ENCODE data around the gene EIF4G1. TPM values are rescaled to one million over a fixed set of nuclear protein-coding genes. Genes with fewer than 3 reads are reported as not detected.
A peak's percentile ranks its signal among the peaks of the same experiment; 100 is the strongest.

Gene EIF4G1
- polyA plus RNA-seq, 1 donor: 203 TPM

DNA sequence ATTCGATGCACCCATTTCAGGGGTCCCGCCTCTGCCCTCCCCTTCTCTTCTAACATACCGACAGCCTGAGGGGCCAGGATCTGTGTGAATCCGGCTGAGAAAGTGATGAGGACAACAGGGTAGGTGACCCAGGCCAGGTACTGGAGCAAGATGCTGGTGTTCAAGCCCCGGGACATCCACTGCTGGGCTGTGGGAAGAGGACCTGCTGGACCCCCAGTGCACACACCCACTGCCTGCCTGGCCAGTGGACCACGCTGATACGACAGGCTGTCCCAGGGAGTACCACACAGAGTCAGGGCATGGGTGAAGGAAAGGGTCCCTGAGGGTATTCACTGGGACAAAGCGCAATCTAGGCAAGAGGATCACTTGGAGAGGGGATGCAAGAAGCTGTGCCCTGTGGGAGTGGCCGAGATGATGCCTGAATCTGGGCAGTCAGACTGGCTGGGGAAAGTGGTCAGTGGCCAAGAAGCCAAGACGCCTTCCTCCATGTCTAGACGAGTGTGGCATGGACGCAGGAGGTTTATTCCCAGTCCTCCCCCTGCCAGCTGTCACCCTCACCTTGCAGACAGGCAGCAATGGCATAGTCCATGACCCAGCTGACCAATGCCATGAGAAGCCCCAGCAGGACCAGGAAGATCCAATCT is 43.8 kb downstream of the EIF4G1 start:
- H3K27ac ChIP-seq (ENCODE audit: low read length): no peak overlapping the region
- H3K9me3 ChIP-seq (ENCODE audit: control insufficient read depth, low read depth, low read length): no peaks in the 10 kb centered on the region
- WGBS (ENCODE audit: insufficient coverage, low lambda C conversion rate): 100% methylated on average over 1 of the region's 12 CpGs
- H3K4me3 ChIP-seq (ENCODE audit: low read length): no peak overlapping the region
- no peaks in the 10 kb centered on the region for H3K27me3 ChIP-seq (ENCODE audit: control insufficient read depth, insufficient read depth, low read length)
- H3K4me1 ChIP-seq (ENCODE audit: control insufficient read depth, insufficient read depth, low read length): peaks cover 26% of the 10 kb centered on the region
- peaks cover 51% of the 10 kb centered on the region for H3K36me3 ChIP-seq (ENCODE audit: control insufficient read depth, insufficient read depth, low read length)
- no peak for DNase-seq

GRCh38 chr3:184358921-184359350 is 44.5 kb downstream of the EIF4G1 start:
- DNase-seq: no peak
- Histone ChIP-seq H3K4me3 (ENCODE audit: low read length) (no peak overlapping the region), H3K36me3 (ENCODE audit: control insufficient read depth, insufficient read depth, low read length) (peaks cover 44% of the 10 kb centered on the region), H3K9me3 (ENCODE audit: control insufficient read depth, low read depth, low read length) (no peaks in the 10 kb centered on the region), H3K27ac (ENCODE audit: low read length) (no peak overlapping the region), H3K4me1 (ENCODE audit: control insufficient read depth, insufficient read depth, low read length) (peaks cover 22% of the 10 kb centered on the region), H3K27me3 (ENCODE audit: control insufficient read depth, insufficient read depth, low read length) (no peaks in the 10 kb centered on the region)
- no CpG with 5 or more reads among the region's 14 CpGs for WGBS (ENCODE audit: insufficient coverage, low lambda C conversion rate)

DNA sequence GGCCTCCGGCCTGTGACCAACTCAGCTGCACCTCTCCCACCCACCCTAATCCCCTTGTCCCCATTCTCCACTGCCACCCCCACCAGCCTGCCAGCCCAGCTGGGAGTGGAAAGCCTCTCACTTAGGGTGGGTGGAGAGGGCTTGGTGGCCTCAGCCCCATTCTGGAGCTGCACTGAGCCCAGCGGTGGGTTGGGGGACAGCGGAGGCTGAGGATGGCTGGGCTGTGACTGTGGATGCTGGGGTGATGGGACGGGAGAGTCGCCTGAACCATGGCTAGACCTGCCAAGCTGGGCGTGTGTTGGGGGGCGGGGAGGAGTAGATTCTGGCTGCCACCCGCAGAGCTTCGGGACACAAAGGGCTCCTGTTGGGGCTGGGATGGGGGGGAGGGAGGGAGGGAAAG is 45.2 kb downstream of the EIF4G1 start:
- H3K36me3 ChIP-seq (ENCODE audit: control insufficient read depth, insufficient read depth, low read length): peaks cover 44% of the 10 kb centered on the region
- no peak for DNase-seq
- no CpG with 5 or more reads among the region's 9 CpGs for WGBS (ENCODE audit: insufficient coverage, low lambda C conversion rate)
- no peaks in the 10 kb centered on the region for H3K9me3 ChIP-seq (ENCODE audit: control insufficient read depth, low read depth, low read length)
- no peak overlapping the region for H3K27ac ChIP-seq (ENCODE audit: low read length)
- H3K27me3 ChIP-seq (ENCODE audit: control insufficient read depth, insufficient read depth, low read length): no peaks in the 10 kb centered on the region
- no peak overlapping the region for H3K4me3 ChIP-seq (ENCODE audit: low read length)
- peaks cover 24% of the 10 kb centered on the region for H3K4me1 ChIP-seq (ENCODE audit: control insufficient read depth, insufficient read depth, low read length)

DNA sequence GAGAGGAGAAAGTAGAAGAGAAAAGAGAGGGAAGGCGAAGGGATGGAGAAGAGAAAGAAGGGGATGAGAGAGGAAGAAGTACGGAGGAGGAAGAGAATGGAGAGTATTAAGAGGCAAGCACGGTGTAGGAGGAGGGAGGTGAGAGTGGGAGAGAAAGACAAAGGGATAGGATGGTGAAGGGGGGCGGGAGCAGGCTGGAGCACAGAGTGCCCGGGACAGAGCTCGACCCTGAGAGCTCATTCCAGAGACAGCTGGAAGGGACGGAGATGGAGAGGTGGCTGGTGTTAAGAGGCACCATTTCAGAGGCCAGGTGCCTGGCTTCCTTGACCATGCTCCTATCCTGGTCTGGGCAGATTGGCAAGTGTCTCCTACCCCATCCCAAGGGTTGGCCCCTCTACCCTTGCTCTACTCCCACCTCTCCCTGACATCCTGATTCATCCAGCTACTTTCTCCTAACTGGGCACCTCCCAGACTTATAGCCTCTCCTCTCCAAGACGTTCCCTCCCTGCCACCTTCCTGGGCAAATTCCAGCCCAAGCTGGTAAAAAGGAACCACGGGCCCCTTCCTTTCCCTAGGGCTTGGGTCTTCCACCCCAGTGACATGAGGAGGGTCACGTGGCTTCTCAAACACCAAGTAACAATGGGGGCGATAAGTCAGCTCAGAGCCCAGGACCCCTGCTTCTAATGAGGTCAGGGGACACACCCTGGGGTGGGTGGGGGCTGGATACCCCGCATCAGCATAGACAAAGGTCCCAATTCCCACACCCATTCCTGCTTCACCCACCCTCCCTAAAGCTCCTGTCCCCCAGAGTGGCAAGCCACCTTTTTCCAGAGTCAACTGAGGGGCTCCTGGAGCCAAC is 45.9 kb downstream of the EIF4G1 start:
- H3K4me3 ChIP-seq (ENCODE audit: low read length): peak overlapping the region; percentile 86
- H3K27ac ChIP-seq (ENCODE audit: low read length): peak overlapping the region; percentile 86
- no peaks in the 10 kb centered on the region for H3K27me3 ChIP-seq (ENCODE audit: control insufficient read depth, insufficient read depth, low read length)
- peaks cover 24% of the 10 kb centered on the region for H3K4me1 ChIP-seq (ENCODE audit: control insufficient read depth, insufficient read depth, low read length)
- no peak for DNase-seq
- peaks cover 44% of the 10 kb centered on the region for H3K36me3 ChIP-seq (ENCODE audit: control insufficient read depth, insufficient read depth, low read length)
- 80% methylated on average over 2 of the region's 12 CpGs for WGBS (ENCODE audit: insufficient coverage, low lambda C conversion rate)
- H3K9me3 ChIP-seq (ENCODE audit: control insufficient read depth, low read depth, low read length): no peaks in the 10 kb centered on the region

GRCh38 chr3:184360929-184361531 is 46.6 kb downstream of the EIF4G1 start:
- Histone ChIP-seq H3K36me3 (ENCODE audit: control insufficient read depth, insufficient read depth, low read length) (peaks cover 41% of the 10 kb centered on the region), H3K4me1 (ENCODE audit: control insufficient read depth, insufficient read depth, low read length) (peaks cover 24% of the 10 kb centered on the region), H3K4me3 (ENCODE audit: low read length) (peak overlapping the region; percentile 86), H3K9me3 (ENCODE audit: control insufficient read depth, low read depth, low read length) (no peaks in the 10 kb centered on the region), H3K27ac (ENCODE audit: low read length) (peak overlapping the region; percentile 86), H3K27me3 (ENCODE audit: control insufficient read depth, insufficient read depth, low read length) (no peaks in the 10 kb centered on the region)
- peak in 1 of 2 donors; percentile 51 for DNase-seq
- no CpG with 5 or more reads among the region's 24 CpGs for WGBS (ENCODE audit: insufficient coverage, low lambda C conversion rate)

- Histone ChIP-seq H3K36me3 (ENCODE audit: control insufficient read depth, insufficient read depth, low read length) (peaks cover 40% of the 10 kb centered on the region), H3K4me1 (ENCODE audit: control insufficient read depth, insufficient read depth, low read length) (peaks cover 25% of the 10 kb centered on the region), H3K9me3 (ENCODE audit: control insufficient read depth, low read depth, low read length) (no peaks in the 10 kb centered on the region), H3K27me3 (ENCODE audit: control insufficient read depth, insufficient read depth, low read length) (no peaks in the 10 kb centered on the region), H3K4me3 (ENCODE audit: low read length) (peak within 1 kb of the TSS; percentile 93), H3K27ac (ENCODE audit: low read length) (peak within 1 kb of the TSS; percentile 99)
- DNase-seq: peak; percentile 81 to 90
- WGBS (ENCODE audit: insufficient coverage, low lambda C conversion rate): no CpG with 5 or more reads among the region's 56 CpGs
Observed at GRCh38 chr3:184361532-184361931, 47.1 kb downstream of the EIF4G1 start, which contains the start of the genes CLCN2 and POLR2H. Gene CLCN2, minus strand, starts transcription at chr3:184361605. Its CDS starts 126 bp downstream, at chr3:184361479. Gene POLR2H, plus strand, starts transcription at chr3:184361710. Its CDS starts 1,783 bp downstream, at chr3:184363493.

DNA sequence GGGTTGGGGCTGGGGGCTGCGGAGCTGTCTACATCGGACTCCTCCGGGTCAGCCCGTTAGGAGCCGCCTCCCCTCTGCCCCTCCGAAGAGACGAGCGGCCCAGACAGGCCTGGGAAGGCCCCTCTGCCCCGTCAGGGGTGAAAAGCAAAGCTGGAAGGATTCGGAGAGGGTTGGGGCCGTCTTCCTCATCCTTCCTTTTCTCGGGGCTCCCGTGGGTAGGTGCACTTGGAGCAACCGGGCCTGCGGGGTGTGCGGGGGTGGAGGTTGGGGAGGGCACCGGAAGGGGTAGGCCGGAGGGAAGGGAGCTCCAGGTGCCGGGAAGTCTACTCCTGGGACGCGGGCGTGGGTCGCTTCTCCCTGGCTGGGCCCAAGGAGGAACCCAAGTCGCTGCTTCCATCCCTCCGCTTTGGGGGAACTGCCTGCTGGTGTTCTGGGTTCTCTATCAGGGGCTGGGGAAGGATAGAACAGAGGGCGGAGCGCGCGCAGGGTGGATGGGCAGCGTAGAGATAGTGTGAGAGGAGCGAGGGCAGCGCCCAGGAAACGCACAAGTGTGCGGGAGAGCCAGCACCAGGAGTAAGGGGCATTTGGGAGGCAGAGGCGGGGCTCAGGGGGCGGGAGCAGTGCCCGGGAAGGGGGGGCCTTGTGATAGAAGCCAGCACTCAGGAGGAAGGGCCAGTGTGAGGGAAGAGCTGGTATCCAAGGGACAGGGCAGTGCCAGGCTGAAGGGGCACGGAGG is 47.7 kb downstream of the EIF4G1 start:
- Histone ChIP-seq H3K27ac (ENCODE audit: low read length) (peak overlapping the region; percentile 99), H3K4me1 (ENCODE audit: control insufficient read depth, insufficient read depth, low read length) (peaks cover 30% of the 10 kb centered on the region), H3K27me3 (ENCODE audit: control insufficient read depth, insufficient read depth, low read length) (no peaks in the 10 kb centered on the region), H3K4me3 (ENCODE audit: low read length) (peak overlapping the region; percentile 93), H3K9me3 (ENCODE audit: control insufficient read depth, low read depth, low read length) (no peaks in the 10 kb centered on the region), H3K36me3 (ENCODE audit: control insufficient read depth, insufficient read depth, low read length) (peaks cover 38% of the 10 kb centered on the region)
- peak in 1 of 2 donors; percentile 86 for DNase-seq
- no CpG with 5 or more reads among the region's 38 CpGs for WGBS (ENCODE audit: insufficient coverage, low lambda C conversion rate)

DNA sequence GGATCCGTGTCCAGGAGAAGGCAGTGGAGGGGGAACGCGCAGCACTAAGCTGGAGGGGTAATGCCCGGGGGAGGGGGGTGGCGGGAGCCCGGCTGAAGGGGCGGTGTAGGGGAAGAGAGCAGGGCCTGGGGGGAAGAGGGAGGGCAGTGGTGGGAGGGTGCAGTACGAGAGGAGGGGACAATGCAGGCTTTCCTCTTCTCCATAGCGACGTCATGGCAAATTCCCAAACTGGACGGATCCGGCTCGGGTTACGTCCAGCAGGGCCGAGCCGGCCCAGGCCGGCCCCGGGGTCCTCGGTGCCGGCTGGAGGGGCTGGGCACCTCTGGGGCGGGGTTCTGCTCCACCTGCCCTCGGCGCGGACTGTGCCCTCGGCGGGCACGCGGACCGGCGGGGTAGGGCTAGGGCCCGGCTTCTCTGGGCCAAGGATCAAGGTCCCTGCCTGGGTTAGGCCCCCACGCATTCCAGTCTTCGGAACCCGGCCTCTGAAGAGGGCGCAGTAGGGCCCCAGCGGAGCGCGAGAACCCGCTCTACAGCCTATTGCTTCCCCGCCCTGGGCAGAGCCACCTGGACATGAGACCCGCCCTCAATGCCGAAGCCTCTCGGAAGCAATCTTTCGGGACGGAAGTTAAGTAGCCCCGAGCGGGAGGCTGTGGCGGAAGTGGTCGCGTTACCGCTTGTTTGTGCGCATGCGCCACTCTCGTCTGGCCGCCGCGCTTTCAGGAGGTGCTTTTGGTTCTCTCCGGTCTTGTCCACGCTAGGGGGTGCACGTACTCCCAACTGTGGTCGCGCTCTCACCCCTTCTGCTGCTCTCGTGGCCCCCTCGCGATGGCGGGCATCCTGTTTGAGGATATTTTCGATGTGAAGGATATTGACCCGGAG is 48.5 kb downstream of the EIF4G1 start:
- WGBS (ENCODE audit: insufficient coverage, low lambda C conversion rate): no CpG with 5 or more reads among the region's 68 CpGs
- H3K27ac ChIP-seq (ENCODE audit: low read length): peak overlapping the region; percentile 99
- no peaks in the 10 kb centered on the region for H3K27me3 ChIP-seq (ENCODE audit: control insufficient read depth, insufficient read depth, low read length)
- H3K4me1 ChIP-seq (ENCODE audit: control insufficient read depth, insufficient read depth, low read length): peaks cover 30% of the 10 kb centered on the region
- peak overlapping the region; percentile 93 for H3K4me3 ChIP-seq (ENCODE audit: low read length)
- H3K36me3 ChIP-seq (ENCODE audit: control insufficient read depth, insufficient read depth, low read length): peaks cover 33% of the 10 kb centered on the region
- DNase-seq: peak; percentile 99
- H3K9me3 ChIP-seq (ENCODE audit: control insufficient read depth, low read depth, low read length): no peaks in the 10 kb centered on the region

GRCh38 chr3:184366619-184367289 is 52.3 kb downstream of the EIF4G1 start:
- no peaks in the 10 kb centered on the region for H3K9me3 ChIP-seq (ENCODE audit: control insufficient read depth, low read depth, low read length)
- no peaks in the 10 kb centered on the region for H3K27me3 ChIP-seq (ENCODE audit: control insufficient read depth, insufficient read depth, low read length)
- H3K27ac ChIP-seq (ENCODE audit: low read length): peak overlapping the region; percentile 71
- peaks cover 11% of the 10 kb centered on the region for H3K4me1 ChIP-seq (ENCODE audit: control insufficient read depth, insufficient read depth, low read length)
- DNase-seq: peak; percentile 58 to 85
- H3K4me3 ChIP-seq (ENCODE audit: low read length): no peak overlapping the region
- WGBS (ENCODE audit: insufficient coverage, low lambda C conversion rate): no CpG with 5 or more reads among the region's 5 CpGs
- H3K36me3 ChIP-seq (ENCODE audit: control insufficient read depth, insufficient read depth, low read length): peaks cover 39% of the 10 kb centered on the region

Measured in large intestine (tissue), 3 donors.